Activated CD8-positive, alpha-beta memory T cell treated with anti-CD3 and anti-CD28 coated beads for 24 hours (primary cell): ENCODE data around the gene OTOP3.

Experiments
- DNase-seq: peaks from one replicate; pipeline ENCODE4 v3.0.0-alpha.2; 2020

The OTOP3 gene

DNA sequence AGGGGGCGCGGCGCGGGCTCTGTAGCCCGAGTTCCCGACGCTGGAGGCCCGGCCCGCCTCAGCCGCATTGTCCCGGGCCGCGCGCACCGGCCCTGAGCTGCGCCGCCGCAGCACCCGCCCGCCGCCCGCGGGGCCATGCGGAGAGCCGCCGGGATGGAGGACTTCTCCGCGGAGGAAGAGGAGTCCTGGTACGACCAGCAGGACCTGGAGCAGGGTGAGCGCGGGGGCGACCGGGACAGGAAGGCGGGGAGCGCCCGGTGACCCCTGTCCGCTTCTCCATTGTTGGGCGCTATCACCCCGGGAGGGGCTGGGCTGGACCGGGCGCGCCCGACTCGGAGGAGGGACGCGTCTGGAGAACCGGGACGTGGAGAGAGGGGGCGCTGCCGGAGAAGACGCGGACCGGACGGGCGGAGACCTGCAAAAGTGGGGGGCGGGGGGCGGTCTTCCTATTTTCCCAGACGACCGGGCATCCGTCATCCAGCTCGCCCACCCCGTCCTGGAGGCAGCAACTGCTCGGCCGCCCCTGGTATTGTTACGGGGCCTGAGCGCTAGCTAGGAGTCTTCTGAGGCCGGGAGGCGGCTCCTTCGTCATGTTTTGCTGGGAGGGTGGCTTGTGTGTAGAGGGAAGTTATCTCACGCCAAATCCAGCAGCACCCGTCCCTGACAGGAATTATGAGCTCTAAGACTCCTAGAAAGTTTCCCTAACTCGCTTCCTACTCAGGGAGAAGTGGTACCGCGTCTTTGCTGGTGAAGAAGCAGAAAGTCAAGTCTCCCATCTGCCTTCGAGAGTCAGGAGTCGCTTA is 52.4 kb downstream of the OTOP3 start:
- peak; percentile 74 for DNase-seq

DNA sequence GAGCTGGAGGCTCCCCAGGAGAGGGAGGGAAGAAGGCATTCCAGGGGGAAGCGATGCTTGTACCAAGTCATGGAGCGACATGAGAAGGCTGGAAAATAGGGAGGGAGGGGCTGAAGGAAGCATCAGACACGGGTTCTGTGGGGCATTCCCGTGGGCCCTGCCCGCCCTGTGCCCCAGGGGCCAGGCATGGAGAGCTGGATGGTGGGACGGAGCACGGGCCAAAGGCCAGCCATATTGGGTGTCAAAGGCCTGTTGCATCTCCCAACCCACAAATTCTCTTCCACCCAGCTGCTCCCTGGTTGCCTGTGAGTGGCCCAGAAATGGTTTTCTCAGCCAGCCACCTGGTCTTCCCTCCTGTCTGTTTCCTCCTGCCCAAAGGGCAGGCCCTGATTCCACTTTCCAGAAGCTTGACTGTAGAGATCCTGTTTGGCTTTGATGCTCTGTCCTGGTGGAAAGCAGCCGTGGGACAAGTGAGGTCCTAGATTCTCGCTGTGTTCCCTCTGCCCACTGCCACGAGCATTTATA is 54.9 kb downstream of the OTOP3 start:
- no peak for DNase-seq

GRCh38 chr17:74992223-74992622 is 56.5 kb downstream of the OTOP3 start:
- no peak for DNase-seq

DNA sequence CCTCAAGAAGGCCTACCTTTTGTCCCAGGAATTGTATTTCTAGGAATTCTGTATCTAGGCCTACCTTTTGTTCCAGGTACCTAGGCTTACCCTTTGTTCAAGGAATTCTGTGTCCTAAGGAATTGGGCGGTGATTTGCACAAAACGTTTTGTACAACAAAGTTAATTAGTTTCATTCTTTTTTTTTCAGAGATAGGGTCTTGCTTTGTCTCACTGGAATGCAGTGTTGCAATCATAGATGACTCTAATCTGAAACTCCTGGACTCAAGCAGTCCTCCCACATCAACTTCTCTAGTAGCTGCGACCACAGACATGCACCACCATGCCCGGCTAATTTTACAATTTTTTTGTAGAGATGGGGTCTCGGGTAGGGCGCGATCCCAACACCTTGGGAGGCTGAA is 58.7 kb downstream of the OTOP3 start:
- no peak for DNase-seq

GRCh38 chr17:74995847-74996246 is 60.1 kb downstream of the OTOP3 start:
- no peak for DNase-seq

GRCh38 chr17:74998783-74999182 is 63.1 kb downstream of the OTOP3 start:
- no peak for DNase-seq

DNA sequence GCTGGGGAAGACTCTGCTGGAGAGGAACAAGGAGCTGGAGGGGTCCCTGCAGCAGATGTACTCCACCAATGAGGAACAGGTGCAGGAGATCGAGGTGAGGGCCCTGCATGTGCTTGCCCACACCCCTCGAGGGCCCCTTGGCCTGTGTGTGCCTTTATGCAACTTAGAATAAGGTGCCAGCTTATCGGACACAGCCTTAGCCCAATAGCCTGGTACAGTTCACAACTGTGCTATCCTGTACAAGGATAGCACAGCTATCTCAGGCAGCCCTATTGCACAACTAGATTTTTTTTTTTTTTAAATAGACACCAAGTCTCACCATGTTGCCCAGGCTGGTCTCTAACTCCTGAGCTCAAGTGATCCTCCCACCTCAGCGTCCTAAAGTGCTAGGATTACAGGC is 63.8 kb downstream of the OTOP3 start:
- DNase-seq, result no peak
